Endothelial cell (in vitro differentiated cells): ENCODE measurements around the gene ELAVL3. TPM values are rescaled to one million over a fixed set of nuclear protein-coding genes. Genes with fewer than 3 reads are reported as not detected.

Experiments used
- DNase-seq: peaks from one replicate; pipeline ENCODE4 v3.0.0; 2021; ENCODE audit warnings: low spot score
- H3K27ac Mint-ChIP-seq: one replicate; pipeline ENCODE4 v1.8.0; 2021; ENCODE audit warnings: mixed read lengths, inconsistent platforms; ENCODE audit not compliant: unreplicated experiment
- H3K27me3 Mint-ChIP-seq: one replicate; pipeline ENCODE4 v1.8.0; 2021; ENCODE audit warnings: mild to moderate bottlenecking, moderate library complexity, mixed read lengths, inconsistent platforms; ENCODE audit not compliant: unreplicated experiment
- H3K36me3 Mint-ChIP-seq: one replicate; pipeline ENCODE4 v1.8.0; 2021; ENCODE audit warnings: mild to moderate bottlenecking, low read depth, mixed read lengths, inconsistent platforms; ENCODE audit not compliant: unreplicated experiment
- H3K4me1 Mint-ChIP-seq: one replicate; pipeline ENCODE4 v1.8.0; 2021; ENCODE audit warnings: mild to moderate bottlenecking, mixed read lengths, inconsistent platforms; ENCODE audit not compliant: unreplicated experiment
- H3K4me3 Mint-ChIP-seq: one replicate; pipeline ENCODE4 v1.8.0; 2021; ENCODE audit warnings: mild to moderate bottlenecking, mixed read lengths, inconsistent platforms; ENCODE audit not compliant: unreplicated experiment
- H3K9me3 Mint-ChIP-seq: one replicate; pipeline ENCODE4 v1.8.0; 2021; ENCODE audit warnings: mixed read lengths, inconsistent platforms; ENCODE audit not compliant: unreplicated experiment
- CTCF ChIP-seq: fragments of 200-600 bp; sonication (generic); IDR thresholded peaks from one replicate; pipeline ENCODE4 v1.5.0; 2021; ENCODE audit warnings: antibody characterized with exemption; ENCODE audit not compliant: unreplicated experiment
- microRNA-seq: library from miRNA; unstranded; fragments of <30 nt; microRNA quantifications from one replicate; pipeline ENCODE4, GENCODE V29; 2020; ENCODE audit not compliant: unreplicated experiment
- total RNA-seq: library from RNA; stranded (reverse); fragmentation: NEBNext Ultra II Directional; extraction: Animal tissue kit (Norgen Biotek cat#: 25700); gene quantifications from one replicate; pipeline ENCODE4 v1.2.1, GENCODE V29; 2021; ENCODE audit not compliant: unreplicated experiment

The ELAVL3 gene
- total RNA-seq, 1 donor from 2014 or later = 0.54 TPM

- no peak overlapping the region for H3K4me3 Mint-ChIP-seq
- TF ChIP-seq CTCF = no peak
- no peaks in the 10 kb centered on the region for H3K4me1 Mint-ChIP-seq
- H3K27me3 Mint-ChIP-seq = peaks cover 1% of the 10 kb centered on the region
- no peaks in the 10 kb centered on the region for H3K36me3 Mint-ChIP-seq
- H3K9me3 Mint-ChIP-seq = no peaks in the 10 kb centered on the region
- DNase-seq = peak; percentile 29
- no peak overlapping the region for H3K27ac Mint-ChIP-seq
Observed at GRCh38 chr19:11405846-11406643, 74.8 kb downstream of the ELAVL3 start.

DNA sequence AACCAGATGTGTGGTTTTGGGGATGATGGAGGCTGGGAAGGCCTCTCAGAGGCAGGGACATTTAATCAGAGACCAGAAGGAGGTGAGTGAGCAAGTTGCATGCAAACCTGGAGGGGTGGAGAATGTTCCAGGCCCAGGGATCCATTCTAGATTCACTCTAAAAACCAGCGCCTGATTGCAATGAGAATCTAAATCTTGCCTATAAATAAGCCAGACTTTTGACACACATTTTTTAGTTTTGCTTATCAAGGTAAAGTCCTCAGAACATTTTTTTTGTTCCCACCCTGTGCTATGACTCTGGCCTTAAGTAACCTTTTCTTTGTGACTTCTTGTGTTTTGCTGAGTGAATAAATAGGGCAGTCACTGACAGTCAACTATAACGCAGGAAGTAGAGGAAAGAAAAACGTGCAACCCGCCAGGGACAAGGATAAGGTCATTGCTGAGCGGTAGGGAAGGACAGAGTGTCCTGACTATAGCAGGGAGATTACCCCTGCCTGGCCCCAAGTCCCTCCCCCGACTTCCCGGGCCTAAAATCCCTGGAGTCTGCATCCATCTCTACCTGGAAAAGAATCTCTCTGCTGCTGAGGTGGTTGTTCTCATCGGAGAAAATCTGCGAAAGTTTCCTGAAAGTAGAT lies 76.1 kb downstream of the ELAVL3 start:
- H3K27ac Mint-ChIP-seq = no peak overlapping the region
- DNase-seq = no peak
- H3K9me3 Mint-ChIP-seq = no peaks in the 10 kb centered on the region
- TF ChIP-seq CTCF = no peak
- no peaks in the 10 kb centered on the region for H3K4me1 Mint-ChIP-seq
- H3K4me3 Mint-ChIP-seq = peak overlapping the region; percentile 42
- no peaks in the 10 kb centered on the region for H3K36me3 Mint-ChIP-seq
- peaks cover 1% of the 10 kb centered on the region for H3K27me3 Mint-ChIP-seq

DNA sequence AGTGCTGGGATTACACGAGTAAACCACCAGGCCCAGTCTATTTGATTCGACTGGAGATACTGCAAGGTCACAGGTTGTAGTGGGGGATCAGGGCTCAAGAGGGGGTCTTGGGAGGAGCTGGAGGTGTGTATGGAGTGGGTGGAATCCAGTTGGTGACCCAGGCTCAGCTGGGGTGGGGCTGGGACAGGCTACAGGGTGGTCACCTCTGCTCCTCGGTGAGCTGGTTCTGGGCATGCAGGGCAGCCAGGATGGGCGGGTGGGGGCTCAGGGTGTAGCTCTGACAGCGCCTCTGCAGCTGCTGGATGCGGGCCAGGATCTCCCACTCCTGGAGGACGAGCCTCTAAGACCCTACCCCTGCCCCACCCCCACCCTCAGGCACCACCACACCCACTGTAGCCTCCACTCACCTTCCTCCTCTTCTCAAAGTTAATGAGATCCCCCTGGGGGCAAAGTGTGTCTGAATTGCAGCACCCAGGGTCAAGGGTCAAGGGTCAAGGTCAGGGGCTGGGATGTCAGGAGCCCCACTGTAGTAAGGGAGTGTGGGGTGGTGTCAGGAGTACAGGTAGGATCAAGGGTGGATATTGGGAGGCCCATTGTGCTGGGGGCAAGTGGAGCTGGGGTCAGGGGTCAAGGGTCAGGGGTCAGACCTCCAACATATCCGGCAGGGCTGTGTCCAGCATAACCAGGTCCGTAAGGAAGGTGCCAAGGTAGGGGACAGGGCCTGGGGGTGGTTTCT lies 78.9 kb downstream of the ELAVL3 start:
- Mint-ChIP-seq H3K9me3 (no peaks in the 10 kb centered on the region), H3K4me3 (no peak overlapping the region), H3K27me3 (peaks cover 1% of the 10 kb centered on the region), H3K27ac (no peak overlapping the region), H3K4me1 (no peaks in the 10 kb centered on the region), H3K36me3 (no peaks in the 10 kb centered on the region)
- DNase-seq = no peak
- TF ChIP-seq CTCF = no peak

Small RNA genes lying within 50 kb of the gene (microRNA-seq; reads per million reads assigned to microRNA genes)
- 0.77 reads per million, percentile 4 among the genes with 10 or more reads in this experiment for gene MIR7974

Other genes with a start within 250 kb of the ELAVL3 start
- gene ANGPTL8, start 241.4 kb downstream of the ELAVL3 start, total RNA-seq = not detected
- 411 TPM for gene DOCK6, start 218.5 kb downstream of the ELAVL3 start, total RNA-seq
- gene TSPAN16, start 184.9 kb downstream of the ELAVL3 start, total RNA-seq = not detected
- 76.0 TPM for gene RAB3D, start 141.4 kb downstream of the ELAVL3 start, total RNA-seq
- gene TMEM205, start 134.8 kb downstream of the ELAVL3 start, total RNA-seq = 68.9 TPM
- gene CCDC159, start 134.5 kb downstream of the ELAVL3 start, total RNA-seq = 22.3 TPM
- 13.7 TPM for gene PLPPR2, start 125.6 kb downstream of the ELAVL3 start, total RNA-seq
- 3.3 TPM for gene SWSAP1, start 106.4 kb downstream of the ELAVL3 start, total RNA-seq
- 18.4 TPM for gene EPOR, start 96.7 kb downstream of the ELAVL3 start, total RNA-seq
- 0.69 TPM for gene RGL3, start 61.7 kb downstream of the ELAVL3 start, total RNA-seq
- gene ODAD3, start 45.9 kb downstream of the ELAVL3 start, total RNA-seq = 0.64 TPM
- gene PRKCSH, start 45.4 kb downstream of the ELAVL3 start, total RNA-seq = 466 TPM
- 7.7 TPM for gene ZNF653, start 24.8 kb upstream of the ELAVL3 start, total RNA-seq
- 16.7 TPM for gene ECSIT, start 48.1 kb upstream of the ELAVL3 start, total RNA-seq
- 1.5 TPM for gene CNN1, start 57.8 kb upstream of the ELAVL3 start, total RNA-seq
- 44.0 TPM for gene ELOF1, start 78.2 kb upstream of the ELAVL3 start, total RNA-seq
- 0.95 TPM for gene ACP5, start 96.6 kb upstream of the ELAVL3 start, total RNA-seq
- 21.9 TPM for gene ZNF627, start 116.4 kb upstream of the ELAVL3 start, total RNA-seq